AG08396 (cell line): ENCODE results near the gene PAEP.
"Not testable (repeated sequence)": the region's sequence is repeated elsewhere in the genome, so short reads cannot be mapped to it uniquely, and the experiment has no call there.

Source experiments
- DNase-seq: peaks from one replicate; pipeline ENCODE4 v3.0.0; 2012; ENCODE audit warnings: low spot score, mixed read lengths

Gene PAEP

DNA sequence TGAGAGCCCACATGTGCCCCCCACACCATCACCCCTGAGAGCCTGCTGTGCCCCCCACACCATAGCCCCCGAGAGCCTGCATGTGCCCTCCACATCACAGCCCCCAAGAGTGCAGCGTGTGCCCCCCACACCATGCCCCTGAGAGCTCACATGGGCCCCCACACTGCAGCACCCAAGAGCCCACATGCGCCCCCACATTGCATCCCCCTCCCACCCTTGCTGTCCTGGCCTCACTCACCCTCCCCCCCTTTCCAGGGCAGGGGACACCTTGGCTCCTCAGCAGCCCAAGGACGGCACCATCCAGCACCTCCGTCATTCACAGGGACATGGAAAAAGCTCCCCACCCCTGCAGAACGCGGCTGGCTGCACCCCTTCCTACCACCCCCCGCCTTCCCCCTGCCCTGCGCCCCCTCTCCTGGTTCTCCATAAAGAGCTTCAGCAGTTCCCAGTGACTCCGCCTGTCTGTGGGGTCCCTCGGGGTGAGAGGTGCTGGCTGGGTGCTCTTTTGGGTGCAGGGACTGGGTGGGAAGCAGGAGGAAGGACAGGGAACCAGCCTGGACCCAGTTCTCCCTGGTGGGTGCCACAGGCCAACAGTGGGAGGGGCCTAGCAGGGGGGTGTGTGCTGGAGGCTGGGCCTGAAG is 35.3 kb upstream of the PAEP start:
- no peak for DNase-seq

DNA sequence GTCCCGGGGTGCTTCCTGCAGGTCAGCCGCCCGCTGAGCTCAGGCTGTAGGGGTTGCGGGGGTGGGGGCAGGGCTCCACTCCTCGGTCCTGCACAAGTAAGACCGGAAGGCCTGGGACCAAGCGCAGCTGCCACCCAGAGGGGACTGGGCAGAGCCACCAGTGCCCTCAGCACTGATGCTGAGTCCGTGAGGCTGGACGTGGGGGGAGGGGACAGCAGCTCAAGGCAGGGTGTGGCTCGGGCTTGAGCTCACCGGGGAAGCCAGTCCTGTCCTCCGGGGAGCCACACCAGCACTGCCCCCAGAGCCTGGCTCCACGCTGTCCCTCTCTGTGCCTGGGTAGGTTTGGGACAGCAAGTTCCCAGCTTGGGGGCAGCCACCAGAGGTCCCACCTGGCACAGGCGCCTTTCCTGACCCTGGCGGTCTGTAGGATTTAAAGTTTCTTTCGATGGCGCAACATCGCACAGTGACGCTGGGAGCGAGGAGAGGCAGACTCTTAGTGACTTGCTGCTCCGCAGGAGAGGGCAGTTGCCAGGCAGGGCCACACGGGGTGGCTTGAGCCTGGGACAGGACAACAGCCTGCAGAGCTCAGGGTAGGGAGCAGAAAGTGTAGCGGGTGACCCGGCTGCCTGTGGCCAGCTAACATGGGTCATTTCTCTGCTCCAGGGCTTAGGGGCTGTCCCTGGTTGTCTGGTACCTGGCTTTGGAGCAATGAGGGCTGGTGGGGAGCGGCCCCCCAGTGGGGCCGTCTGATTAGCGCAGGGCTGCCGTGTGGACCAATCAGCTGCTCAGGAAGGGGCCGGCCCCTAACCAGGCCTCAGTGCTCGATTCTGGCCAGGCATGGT is 34.6 kb upstream of the PAEP start:
- DNase-seq: no peak

DNA sequence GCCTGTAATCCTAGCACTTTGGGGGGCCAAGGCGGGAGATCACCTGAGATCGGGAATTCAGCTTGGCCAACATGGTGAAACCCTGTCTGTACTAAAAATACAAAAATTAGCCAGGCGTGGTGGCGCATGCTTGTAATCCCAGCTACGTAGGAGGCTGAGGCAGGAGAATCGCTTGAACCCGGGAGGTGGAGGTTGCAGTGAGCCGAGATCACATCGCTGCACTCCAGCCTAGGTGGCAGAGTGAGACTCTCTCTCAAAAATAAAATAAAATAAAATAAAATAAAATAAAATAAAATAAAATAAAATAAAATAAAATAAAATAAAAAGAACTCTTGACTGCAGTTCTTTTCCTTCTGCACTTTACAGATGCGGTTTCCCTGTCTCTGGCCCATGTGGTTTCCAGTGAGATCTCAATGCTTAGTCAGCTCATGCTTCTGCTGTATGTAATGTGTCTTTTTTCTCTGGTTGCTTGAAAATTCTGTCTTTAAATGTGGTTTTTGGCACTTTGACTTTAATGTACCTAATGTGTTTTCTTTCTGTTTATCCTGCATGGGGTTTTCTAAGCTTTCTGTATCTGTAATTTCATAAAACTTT is 32.6 kb upstream of the PAEP start:
- not testable (repeated sequence) for DNase-seq

DNA sequence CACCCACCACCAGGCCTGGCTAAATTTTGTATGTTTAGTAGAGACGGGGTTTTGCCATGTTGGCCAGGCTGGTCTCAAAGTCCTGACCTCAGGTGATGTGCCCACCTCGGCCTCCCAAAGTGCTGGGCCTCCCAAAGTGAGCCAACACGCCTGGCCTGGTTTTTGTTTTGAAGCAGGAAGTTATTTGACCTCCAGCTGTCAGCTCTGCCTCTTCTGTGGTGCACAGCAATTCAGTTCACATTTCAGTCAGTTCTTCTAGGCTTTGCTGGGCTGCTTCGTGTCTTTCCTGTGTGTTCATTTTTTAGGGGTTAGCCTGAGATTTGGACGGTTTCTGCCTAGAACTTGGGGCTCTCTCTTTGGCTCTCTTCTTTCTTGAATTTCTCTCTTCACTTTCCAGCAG is 31.4 kb upstream of the PAEP start:
- DNase-seq: no peak

DNA sequence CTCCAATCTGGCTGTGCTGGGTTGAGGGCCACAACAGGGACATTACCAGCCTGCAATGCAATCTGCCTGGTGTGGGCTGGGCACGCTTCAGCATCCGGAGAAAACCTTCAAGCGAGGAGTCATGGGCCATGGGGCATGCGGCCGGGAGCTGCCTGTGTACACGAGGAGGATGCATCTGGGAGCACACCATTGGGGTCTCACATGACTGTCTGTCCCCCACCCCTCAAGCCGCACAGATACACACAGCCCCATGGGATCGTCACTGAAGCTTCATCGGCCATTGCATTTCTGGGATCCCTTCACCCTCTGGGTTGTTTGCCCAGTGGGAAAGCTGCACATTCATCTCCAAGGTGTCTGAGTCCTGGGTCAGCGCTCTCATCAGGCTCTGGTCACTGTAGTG is 30.5 kb upstream of the PAEP start:
- no peak for DNase-seq

DNA sequence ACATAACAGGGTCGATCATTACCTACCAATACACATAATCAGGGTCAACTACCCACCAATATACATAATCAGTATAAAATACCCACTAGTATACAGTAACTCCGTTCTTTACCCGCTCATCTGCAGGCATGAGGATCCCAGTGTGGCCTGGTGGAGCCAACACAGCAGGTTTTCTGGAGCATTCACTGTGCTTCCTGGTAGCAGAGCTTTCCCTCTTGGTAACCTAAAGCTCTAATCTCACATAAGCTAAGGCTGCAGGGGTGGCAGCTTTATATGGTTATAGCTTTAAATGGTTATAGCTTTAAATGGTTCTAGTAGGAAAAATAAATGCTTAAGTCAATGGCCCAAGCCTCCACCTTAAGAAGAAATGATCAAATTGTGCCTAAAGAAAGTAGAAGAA is 28.4 kb upstream of the PAEP start:
- DNase-seq: no peak

DNA sequence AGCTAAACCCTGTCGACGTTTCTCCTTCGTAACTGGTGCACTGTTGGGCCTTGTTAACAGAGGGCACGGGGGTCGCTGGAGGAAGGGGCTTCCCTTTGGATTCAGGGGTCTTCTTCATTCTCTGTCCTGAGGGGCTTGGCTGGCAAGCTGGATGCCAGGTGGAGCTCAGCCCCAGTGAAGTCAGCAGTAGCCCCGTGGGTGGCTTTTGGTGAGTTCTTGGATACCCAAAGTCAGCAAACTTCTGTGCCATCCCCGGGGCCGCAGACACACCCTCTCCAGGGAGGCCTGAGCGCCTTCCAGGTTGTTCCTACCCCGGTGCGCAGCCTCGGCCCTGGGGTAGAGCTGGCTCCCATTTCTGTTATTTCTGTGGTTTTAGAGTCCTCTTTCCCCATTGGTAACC is 27.9 kb upstream of the PAEP start:
- no peak for DNase-seq

DNA sequence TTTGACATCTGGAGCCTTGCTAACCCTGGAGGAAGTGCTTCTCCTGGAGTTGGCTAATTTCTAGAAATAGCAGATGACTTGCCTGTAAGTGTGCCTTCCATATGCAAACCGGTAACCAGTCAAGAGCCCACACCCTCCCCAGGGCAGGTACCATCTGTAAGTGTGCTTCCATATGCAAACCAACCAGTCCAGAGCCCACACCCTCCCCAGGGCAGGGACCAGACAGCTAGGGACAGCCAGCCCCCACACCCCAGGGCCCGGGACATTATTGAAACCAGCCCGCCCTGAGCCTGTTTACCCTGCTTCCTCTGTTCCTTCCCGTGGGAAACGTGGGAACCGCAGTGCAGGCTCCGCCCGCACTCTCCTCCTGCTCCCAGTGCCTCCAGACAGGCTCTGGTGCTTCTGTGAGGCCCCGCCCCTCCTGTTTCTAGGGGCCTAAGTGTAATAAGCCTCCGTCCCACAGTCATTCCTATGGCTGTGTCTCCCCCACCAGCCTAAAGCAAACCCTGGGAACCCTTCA is 27.3 kb upstream of the PAEP start:
- DNase-seq: not testable (repeated sequence)

DNA sequence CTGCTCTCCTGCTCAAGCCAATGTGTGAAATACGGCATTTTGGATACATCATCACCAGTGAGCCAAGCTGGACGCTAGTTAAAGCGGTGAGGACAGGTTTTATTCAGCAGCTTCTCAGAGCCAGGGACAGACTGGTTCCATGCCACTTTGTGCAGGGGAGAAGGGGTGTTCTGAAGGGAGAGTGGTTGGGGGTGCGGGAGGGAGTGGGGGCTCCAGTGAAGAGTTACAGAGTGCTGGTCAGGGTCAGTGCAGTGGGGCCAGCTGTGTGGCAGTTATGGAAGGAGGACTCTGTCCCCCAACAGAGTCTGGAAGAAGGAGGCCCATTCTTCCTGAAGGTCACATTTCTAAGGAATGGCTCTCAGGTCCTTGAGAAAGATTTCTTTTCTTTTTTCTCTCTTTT is 26.7 kb upstream of the PAEP start:
- not testable (repeated sequence) for DNase-seq

DNA sequence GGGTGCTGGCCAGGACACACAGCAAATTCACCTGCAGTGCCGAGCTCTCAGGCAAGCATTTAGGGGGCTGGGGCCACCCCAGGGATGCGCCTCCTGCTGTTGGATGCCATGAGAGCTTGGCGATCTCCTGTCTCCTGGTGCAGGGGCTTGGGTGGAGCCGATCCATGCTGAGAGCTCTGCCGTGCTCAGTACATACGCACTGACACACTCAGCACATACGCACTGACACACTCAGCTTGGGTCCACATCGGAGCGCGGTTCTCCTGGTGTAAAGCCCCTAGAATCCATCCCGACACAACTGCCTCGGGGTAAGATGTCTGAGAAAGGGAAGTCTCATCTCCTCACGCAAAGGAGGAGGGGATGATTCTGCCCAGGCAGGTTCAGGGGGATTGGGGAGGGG is 25.9 kb upstream of the PAEP start:
- DNase-seq: not testable (repeated sequence)

DNA sequence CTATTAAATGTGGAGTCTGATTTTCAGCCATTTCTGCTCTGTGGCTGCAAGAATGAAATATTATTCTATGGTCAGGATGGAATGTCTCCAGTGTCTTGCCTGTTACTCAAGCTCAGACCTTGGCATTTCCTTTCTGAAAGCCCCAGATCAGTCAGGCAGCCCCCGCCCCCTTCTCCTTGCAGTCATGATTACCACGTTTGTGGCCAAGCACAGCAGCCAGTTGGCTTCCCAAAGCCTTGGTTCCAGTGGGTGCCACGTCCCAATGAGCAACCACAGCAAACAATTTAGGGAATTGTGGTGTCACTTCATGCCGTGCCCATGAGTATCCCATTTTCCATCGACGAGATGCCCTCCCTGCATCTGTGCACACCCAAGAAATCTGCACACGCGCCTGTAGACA is 25.3 kb upstream of the PAEP start:
- DNase-seq: no peak

DNA sequence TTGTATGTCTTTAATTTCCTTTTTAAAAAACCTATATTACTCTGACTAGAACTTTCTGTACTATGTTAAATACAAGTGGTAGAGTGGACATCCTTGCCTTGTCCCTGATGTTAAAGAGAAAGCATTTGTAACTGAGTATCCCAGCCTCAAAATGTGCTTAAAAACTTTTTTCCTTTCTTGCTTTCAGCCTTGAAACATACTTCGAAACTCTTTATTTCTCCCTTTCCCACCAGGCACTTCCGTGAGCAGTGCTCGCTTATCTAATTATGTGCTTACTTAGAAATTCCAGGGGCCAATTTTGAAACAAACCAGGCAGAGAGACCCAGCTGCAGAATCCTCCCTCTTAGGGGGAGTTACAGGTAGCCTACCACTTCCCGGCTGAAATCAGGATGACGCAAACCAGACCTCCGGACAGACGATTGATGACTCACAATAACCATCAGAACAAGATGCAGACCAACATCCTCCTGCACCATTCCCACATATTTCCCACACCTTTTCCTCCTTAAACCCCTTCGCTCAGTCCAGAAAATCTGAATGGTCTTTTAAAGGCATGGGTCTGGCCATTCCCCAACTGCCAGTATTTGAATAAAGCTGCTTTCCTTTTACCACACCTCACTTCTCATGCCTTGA is 18.2 kb upstream of the PAEP start:
- not testable (repeated sequence) for DNase-seq

DNA sequence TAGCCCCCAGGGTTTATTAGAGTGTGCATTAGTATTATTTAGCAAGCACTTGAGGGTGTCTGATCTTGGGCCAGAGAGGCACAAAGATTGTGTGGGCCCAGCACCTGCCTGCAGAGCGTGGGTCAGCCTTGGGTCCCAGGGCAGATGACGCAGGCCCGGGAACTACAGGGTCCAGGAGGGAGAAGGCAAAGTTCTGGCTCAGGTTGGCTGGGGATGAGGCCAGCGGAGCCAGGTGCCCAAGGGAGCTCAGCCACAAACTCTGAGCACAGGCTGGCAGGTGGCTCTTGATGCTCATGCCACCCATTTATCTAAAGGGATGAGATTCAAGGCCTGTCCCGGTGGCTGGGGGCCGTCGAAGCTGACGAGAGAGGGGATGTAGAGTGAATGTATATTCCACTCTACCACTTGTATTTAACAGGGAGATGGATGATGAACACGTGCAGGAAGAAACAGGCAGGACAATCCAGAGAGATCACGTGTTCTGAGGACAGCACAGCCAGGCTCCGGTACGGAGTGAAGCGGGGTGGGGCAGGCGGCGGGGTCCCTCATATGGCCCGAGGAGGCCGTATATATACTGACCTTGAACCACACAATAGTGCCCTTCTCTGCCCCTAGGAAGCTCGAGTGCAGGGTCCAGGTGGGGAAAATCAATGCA is 16.4 kb upstream of the PAEP start:
- no peak for DNase-seq

DNA sequence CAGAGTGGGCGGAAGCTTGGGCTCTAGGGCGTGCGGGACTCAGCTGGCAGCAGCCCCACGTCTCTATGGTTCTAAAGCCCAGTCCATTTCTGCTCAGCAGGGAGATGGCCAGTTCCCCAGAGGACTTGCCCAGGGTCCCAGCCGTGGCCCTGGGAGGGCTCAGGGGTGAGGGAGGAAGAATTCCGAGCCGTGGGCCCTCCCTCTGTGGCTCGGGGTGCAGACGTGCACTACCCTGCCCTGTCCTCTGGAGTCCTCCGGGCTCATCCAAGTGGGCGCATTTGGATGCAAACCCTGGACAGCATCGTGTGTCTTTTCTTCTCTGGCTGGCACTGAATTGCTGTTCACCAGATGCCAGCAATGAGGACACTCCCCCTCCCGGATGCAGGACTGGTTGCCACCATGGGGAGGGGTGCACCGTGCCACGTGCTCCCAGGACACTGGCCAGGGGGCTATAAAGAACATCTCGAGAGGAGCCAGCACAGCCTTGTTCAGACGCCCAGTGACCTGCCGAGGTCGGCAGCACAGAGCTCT is 15.8 kb upstream of the PAEP start, which contains the start of gene OBP2A:
Gene OBP2A (plus strand): TSS at position 481 of the 531 bp plus-strand sequence. CDS start 55 bp downstream, outside the sequence.
- not testable (repeated sequence) for DNase-seq

DNA sequence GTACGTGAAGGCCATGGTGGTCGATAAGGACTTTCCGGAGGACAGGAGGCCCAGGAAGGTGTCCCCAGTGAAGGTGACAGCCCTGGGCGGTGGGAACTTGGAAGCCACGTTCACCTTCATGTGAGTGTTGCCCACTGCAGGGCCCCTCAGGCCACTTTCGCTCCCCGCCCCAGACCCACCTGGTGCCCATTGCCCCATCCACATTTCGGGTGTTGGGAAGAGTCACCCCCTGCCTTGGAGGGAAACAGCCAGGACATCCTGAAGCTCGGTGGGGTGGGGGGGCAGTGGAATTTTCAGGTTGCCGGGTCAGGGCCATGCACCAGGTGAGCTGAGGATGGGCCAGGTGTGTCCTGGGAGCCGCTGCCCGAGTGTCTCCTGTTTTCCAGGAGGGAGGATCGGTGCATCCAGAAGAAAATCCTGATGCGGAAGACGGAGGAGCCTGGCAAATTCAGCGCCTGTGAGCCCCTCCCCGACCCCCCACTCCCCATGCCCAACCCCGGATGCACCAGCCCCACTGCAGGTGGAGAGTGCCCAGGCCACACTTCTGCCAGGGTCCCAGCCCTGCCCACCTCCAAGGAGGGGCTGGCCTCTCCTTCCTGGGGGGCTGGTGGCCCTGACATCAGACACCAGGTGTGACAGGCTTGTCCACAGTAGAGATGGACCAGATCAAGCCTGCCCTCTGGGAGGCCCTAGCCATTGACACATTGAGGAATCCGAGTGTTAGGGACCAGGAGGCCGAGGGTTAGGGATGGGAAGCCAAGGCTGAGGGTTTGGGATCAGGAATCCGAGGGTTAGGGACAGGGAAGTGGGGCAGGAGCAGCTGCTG is 14.6 kb upstream of the PAEP start:
- DNase-seq: not testable (repeated sequence)

DNA sequence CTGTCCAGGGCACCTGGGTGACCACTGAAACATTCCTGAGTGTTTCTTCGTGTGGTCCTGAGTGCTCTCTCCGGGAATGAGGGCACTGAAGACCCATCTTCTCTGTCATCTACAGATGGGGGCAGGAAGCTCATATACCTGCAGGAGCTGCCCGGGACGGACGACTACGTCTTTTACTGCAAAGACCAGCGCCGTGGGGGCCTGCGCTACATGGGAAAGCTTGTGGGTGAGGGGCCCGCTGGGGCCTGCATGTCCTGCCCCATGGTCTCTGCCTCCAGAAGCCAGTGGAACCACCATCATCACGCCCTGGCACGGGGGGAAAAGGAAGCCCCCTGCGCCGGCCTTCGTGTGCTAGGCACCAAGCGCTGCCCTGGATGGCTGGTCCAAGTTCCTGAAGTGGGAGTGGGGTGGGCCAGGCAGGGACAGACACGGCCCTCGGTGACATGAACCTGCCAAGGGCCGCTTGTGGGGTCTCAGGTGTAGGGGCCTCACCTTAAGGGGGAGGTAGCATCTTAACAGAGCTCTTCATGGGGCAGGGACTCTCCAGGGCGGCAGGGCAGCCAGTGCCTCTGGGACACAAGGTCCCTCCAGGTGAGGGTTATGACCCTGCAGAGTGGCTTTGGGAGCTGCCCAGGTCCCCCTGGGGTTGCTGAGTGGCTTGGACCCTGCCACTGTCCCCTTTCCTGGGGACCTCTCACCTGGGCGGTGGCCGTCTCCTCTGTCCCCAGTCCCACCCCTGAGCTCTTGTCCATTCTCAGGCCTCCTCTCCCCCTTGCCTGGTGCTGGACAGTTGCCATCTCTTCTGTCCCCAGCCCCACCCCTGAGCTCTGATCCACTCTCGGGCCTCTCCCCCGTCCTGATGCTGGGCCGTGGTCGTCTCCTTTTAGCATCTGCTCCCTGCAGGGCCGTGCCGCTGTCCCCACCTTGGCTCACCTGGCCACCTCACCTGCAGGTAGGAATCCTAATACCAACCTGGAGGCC is 13.5 kb upstream of the PAEP start:
- no peak for DNase-seq

DNA sequence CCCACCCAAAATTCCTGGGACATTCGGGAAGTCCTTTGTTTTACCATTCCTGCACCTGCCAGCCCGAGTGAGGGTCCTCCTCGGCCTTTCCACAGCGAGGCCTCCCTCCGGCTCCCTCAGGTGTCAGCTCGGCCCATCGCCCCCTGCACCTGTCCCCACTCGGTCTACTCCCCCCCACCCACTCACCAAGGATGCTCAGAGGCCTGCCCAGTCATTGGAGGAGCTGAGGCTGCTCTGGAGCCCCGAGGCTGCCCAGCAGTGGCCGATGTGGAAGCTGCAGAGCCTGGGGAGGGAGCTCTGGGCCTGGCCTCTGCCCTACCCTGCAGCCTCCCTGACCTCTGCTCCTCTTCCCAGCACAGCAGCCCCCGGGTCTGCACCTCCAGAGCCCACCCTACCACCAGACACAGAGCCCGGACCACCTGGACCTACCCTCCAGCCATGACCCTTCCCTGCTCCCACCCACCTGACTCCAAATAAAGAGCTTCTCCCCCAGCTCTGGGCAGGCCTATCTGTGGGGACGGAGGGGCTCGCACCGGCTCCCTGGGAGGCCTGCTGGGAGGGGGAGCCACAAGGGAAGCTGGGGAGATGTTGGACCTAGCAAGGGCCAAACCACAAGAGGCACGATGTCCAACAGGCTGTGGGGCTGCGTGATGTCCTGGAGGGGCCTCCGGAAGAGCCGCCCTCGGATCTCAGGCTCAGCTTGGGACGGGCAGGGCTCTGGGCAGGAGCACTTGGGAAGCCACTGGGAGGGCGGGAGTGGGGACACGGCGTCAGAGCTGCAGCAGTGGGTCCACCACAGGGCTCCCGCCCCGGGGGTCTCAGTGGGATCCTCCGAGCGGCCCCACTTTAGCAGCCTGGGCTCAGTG is 11.8 kb upstream of the PAEP start:
- not testable (repeated sequence) for DNase-seq

DNA sequence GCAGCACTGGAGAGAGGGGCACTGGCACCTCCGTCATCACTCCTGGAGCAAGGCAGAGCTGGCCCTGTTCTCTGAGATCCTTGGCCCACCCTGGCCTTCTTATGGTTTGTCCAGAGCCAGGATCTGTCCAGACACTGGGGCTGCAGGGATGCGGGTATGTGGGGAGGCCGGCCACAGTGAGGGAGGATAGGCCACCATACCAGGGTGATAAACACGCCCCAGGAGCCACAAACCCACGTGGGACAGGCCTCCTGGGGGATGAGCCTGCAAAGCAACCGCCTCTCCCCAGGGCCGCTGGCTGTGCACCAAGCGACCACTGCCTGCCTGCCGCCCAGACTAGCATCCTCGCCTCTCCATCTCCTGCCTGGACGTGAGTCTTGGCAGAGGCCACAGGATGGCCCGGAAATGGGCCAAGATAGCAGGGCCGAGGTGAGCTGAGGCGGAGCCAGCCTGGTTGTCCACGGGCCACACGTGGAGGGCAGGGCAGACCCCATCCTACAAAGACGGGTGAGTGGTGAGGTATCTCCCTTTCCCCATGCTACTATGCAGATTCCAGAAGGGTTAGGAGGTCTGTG is 11.1 kb upstream of the PAEP start:
- DNase-seq: no peak
